Measurements from ENCODE around the gene FAM193A.

FAM193A gene

DNA sequence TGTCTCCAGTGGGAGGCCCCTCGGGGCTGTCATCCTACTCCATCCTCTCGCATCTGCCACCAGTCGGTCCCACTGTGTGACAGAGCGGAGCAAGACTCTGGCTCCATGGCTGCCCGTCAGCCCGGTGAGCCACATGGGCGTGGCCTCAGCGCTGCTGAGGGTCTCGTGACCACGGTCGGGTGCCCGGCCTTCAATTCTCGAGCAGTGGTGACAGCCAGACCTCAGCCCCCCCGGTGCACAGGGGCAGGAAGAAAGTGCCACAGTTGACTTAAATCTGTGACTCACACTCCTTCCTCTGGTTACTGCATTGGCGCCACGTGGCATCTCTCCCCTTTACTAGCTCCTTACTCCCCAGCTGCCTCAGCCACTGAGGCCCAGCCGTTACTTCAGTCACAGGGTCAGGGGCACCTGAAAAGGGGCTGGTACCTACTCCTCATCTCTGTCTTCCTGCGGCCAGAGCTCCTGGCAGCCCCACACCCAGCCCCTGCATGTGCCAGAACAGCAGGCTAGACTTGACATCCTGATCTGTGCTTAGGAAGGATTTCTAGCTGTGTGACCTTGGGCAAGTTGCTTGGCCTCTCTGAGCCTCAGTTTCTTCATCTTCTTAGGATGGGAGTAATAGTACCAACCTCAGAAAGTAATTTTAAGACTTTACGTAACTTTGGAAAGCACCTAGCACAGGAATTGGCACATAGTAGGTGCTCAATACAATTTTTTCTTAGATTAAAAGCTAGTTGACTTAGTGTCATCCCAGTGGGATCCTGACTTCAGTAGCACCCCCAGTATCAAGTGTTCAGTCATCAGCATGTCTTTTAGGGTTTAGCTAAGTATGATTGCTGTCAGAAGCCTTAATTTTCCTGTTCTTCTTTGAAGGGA is 153.6 kb downstream of the FAM193A start:
- Histone ChIP-seq H3K36me3 (ENCODE audit: insufficient read depth, low read length) (peaks cover 30% of the 10 kb centered on the region), H3K4me3 (ENCODE audit: low read depth, low read length) (no peak overlapping the region), H3K4me1 (ENCODE audit: control insufficient read depth, insufficient read depth, low read length, unreplicated experiment) (peaks cover 7% of the 10 kb centered on the region), H3K79me2 (ENCODE audit: control insufficient read depth, insufficient read depth, low read length, unreplicated experiment) (no peaks in the 10 kb centered on the region), H3K27ac (ENCODE audit: low read depth, low read length) (no peak overlapping the region), H3K27me3 (ENCODE audit: insufficient read depth, low read length) (no peaks in the 10 kb centered on the region), H2AFZ (ENCODE audit: low read length, unreplicated experiment) (no peak overlapping the region)

- H3K79me2 ChIP-seq (ENCODE audit: control insufficient read depth, insufficient read depth, low read length, unreplicated experiment): no peaks in the 10 kb centered on the region
- peaks cover 29% of the 10 kb centered on the region for H3K36me3 ChIP-seq (ENCODE audit: insufficient read depth, low read length)
- H3K27me3 ChIP-seq (ENCODE audit: insufficient read depth, low read length): no peaks in the 10 kb centered on the region
- H3K4me1 ChIP-seq (ENCODE audit: control insufficient read depth, insufficient read depth, low read length, unreplicated experiment): no peaks in the 10 kb centered on the region
- H3K4me3 ChIP-seq (ENCODE audit: low read depth, low read length): no peak overlapping the region
- H2AFZ ChIP-seq (ENCODE audit: low read length, unreplicated experiment): no peak overlapping the region
- no peak overlapping the region for H3K27ac ChIP-seq (ENCODE audit: low read depth, low read length)
Measured at GRCh38 chr4:2691313-2691712, 154.9 kb downstream of the FAM193A start.

DNA sequence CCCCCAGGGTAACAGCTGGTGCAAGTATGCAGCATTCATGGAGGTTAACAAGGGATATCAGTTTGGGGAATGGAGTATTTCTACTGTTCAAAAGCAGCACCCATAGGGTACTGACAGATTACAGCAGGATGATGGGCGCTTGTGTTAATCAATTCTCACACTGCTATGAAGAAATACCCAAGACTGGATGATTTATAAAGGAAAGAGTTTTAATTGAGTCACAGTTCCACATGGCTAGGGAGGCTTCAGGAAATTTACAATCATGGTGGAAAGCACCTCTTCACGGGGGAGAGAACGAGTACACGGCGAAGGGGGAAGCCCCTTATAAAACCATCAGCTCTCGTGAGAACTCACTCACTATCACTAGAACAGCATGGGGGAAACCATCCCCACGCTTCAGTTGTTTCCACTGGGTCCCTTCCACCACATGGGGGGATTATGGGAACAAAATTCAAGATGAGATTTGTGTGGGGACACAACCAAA is 155.5 kb downstream of the FAM193A start:
- peaks cover 27% of the 10 kb centered on the region for H3K36me3 ChIP-seq (ENCODE audit: insufficient read depth, low read length)

DNA sequence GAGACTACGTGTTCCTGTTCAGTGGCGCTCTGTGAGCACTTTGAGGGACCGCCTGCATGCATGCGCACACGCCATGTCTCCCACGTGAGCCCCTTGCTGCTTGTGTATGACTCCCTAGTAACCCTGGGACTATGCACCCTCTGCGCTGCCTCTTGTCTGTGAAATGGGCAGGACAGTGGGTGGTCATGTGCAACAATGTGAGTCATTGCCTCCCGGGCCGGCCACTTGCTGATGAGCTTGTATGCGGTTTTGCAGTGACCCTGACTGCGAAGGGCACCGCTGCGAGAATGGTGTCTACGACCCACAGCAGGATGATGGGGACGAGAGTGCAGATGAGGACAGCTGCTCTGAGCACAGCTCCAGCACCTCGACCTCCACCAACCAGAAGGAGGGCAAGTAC is 158.2 kb downstream of the FAM193A start:
- Histone ChIP-seq H3K4me3 (ENCODE audit: low read depth, low read length) (no peak overlapping the region), H3K27me3 (ENCODE audit: insufficient read depth, low read length) (no peaks in the 10 kb centered on the region), H3K79me2 (ENCODE audit: control insufficient read depth, insufficient read depth, low read length, unreplicated experiment) (no peaks in the 10 kb centered on the region), H2AFZ (ENCODE audit: low read length, unreplicated experiment) (no peak overlapping the region), H3K36me3 (ENCODE audit: insufficient read depth, low read length) (peaks cover 34% of the 10 kb centered on the region), H3K27ac (ENCODE audit: low read depth, low read length) (no peak overlapping the region), H3K4me1 (ENCODE audit: control insufficient read depth, insufficient read depth, low read length, unreplicated experiment) (no peaks in the 10 kb centered on the region)

More for the DNA sequence above, 155.5 kb downstream of the FAM193A start:
- no peak overlapping the region for H2AFZ ChIP-seq (ENCODE audit: low read length, unreplicated experiment)
- no peak overlapping the region for H3K4me3 ChIP-seq (ENCODE audit: low read depth, low read length)
- no peak overlapping the region for H3K27ac ChIP-seq (ENCODE audit: low read depth, low read length)
- H3K79me2 ChIP-seq (ENCODE audit: control insufficient read depth, insufficient read depth, low read length, unreplicated experiment): no peaks in the 10 kb centered on the region
- H3K4me1 ChIP-seq (ENCODE audit: control insufficient read depth, insufficient read depth, low read length, unreplicated experiment): no peaks in the 10 kb centered on the region
- H3K27me3 ChIP-seq (ENCODE audit: insufficient read depth, low read length): no peaks in the 10 kb centered on the region

DNA sequence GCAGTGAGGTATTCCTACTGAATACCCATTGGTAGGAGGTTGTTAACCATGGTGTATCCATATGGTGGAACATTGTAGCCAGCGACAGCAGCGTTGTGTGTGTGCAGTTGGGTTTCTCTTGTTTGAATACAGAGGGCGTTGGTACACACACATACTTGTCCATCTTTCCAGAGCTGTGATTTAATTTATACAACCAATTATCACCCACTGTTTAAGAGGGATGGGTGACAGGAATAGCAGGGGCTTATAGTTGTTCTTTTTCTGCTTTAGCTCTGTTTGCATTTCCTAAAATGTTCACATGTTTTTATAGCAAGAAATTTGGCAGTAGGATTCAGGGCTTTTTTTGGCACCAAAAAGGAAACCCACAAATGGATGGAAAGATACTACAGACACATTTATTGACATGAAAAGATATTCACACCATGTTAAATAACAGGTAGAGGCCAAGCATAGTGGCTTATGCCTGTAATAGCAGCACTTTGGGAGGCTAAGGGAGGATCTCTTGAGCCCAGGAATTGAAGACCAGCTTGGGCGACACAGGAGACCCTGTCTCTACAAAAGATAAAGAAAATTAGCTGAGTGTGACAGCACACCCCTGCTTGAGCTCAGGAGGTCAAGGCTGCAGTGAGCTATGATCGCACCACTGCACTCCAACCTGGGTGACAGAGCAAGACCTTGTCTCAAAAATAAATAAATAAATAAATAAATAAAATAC is 159.1 kb downstream of the FAM193A start:
- H2AFZ ChIP-seq (ENCODE audit: low read length, unreplicated experiment): no peak overlapping the region
- peaks cover 35% of the 10 kb centered on the region for H3K36me3 ChIP-seq (ENCODE audit: insufficient read depth, low read length)
- no peak overlapping the region for H3K4me3 ChIP-seq (ENCODE audit: low read depth, low read length)
- no peak overlapping the region for H3K27ac ChIP-seq (ENCODE audit: low read depth, low read length)
- no peaks in the 10 kb centered on the region for H3K4me1 ChIP-seq (ENCODE audit: control insufficient read depth, insufficient read depth, low read length, unreplicated experiment)
- no peaks in the 10 kb centered on the region for H3K79me2 ChIP-seq (ENCODE audit: control insufficient read depth, insufficient read depth, low read length, unreplicated experiment)
- H3K27me3 ChIP-seq (ENCODE audit: insufficient read depth, low read length): no peaks in the 10 kb centered on the region

DNA sequence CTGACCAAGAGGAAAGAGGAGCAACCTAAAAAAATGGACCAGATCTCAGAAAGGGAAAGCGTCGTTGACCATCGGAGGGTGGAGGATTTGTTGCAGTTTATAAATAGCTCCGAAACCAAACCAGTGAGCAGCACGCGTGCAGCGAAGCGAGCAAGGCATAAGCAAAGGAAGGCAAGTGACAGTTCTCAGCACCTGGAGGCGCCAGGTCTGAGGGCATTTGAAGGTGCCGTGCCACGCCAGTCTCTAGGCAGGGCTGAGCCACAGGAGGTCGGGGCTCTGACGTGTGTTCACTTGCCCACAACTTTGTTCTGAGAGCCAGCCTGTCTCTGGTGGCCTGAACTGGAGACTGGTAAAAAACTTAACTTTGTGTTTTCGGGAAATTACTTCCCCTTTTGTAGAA is 160.0 kb downstream of the FAM193A start:
- Histone ChIP-seq H3K36me3 (ENCODE audit: insufficient read depth, low read length) (peaks cover 32% of the 10 kb centered on the region), H3K27ac (ENCODE audit: low read depth, low read length) (no peak overlapping the region), H3K4me1 (ENCODE audit: control insufficient read depth, insufficient read depth, low read length, unreplicated experiment) (no peaks in the 10 kb centered on the region)

GRCh38 chr4:2697995-2698414 is 161.6 kb downstream of the FAM193A start:
- Histone ChIP-seq H3K27me3 (ENCODE audit: insufficient read depth, low read length) (no peaks in the 10 kb centered on the region), H3K79me2 (ENCODE audit: control insufficient read depth, insufficient read depth, low read length, unreplicated experiment) (no peaks in the 10 kb centered on the region), H3K4me1 (ENCODE audit: control insufficient read depth, insufficient read depth, low read length, unreplicated experiment) (no peaks in the 10 kb centered on the region), H3K36me3 (ENCODE audit: insufficient read depth, low read length) (peaks cover 32% of the 10 kb centered on the region), H3K4me3 (ENCODE audit: low read depth, low read length) (no peak overlapping the region), H3K27ac (ENCODE audit: low read depth, low read length) (no peak overlapping the region), H2AFZ (ENCODE audit: low read length, unreplicated experiment) (no peak overlapping the region)

More for the DNA sequence above, 160.0 kb downstream of the FAM193A start:
- Histone ChIP-seq H3K27me3 (ENCODE audit: insufficient read depth, low read length) (no peaks in the 10 kb centered on the region), H3K4me3 (ENCODE audit: low read depth, low read length) (no peak overlapping the region), H2AFZ (ENCODE audit: low read length, unreplicated experiment) (no peak overlapping the region), H3K79me2 (ENCODE audit: control insufficient read depth, insufficient read depth, low read length, unreplicated experiment) (no peaks in the 10 kb centered on the region)

DNA sequence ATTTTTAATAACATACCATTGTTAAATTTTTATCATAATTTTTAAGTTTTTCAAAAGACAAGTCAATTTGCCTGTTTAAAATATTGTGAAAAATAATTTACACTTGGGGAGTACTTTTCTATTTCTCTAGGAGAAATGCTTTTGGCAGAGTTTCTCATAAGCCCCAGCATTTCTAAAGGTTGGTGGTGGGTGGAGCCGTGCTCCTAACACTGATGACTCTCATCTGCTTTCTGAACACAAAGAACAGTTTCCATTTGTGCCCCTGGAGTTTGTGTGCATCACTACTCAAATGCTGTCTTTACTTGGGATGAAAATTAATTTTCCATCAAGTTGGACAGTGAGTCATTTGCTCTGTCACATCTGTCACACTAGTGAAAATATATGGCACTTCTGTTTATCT is 162.1 kb downstream of the FAM193A start:
- Histone ChIP-seq H2AFZ (ENCODE audit: low read length, unreplicated experiment) (no peak overlapping the region), H3K4me3 (ENCODE audit: low read depth, low read length) (no peak overlapping the region), H3K36me3 (ENCODE audit: insufficient read depth, low read length) (peaks cover 36% of the 10 kb centered on the region), H3K4me1 (ENCODE audit: control insufficient read depth, insufficient read depth, low read length, unreplicated experiment) (no peaks in the 10 kb centered on the region), H3K27ac (ENCODE audit: low read depth, low read length) (no peak overlapping the region), H3K79me2 (ENCODE audit: control insufficient read depth, insufficient read depth, low read length, unreplicated experiment) (no peaks in the 10 kb centered on the region), H3K27me3 (ENCODE audit: insufficient read depth, low read length) (no peaks in the 10 kb centered on the region)

DNA sequence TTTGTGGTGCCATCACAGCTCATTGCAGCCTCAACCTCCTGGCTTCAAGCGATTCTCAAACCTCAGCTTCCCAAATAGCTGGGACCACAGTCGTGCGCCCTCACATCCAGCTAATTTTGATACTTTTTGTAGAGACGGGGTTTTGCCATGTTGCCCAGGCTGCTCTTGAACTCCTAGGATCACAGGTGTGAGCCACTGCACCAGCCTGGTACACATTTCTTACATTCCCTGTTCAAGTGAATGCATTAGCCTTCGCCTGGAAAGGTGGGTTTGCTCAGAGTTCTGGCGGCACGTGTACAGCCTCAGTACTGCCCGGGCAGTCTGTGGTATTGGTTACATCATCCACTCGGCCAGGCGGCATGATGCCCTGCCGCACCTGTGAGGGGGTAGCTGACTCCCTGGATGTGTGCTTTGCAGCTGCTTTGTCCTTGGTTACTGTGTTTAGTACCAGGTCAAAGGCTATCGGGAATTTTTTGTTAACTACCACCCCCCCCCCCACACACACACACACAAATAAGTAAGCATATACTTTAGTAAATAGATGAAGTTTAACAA is 162.6 kb downstream of the FAM193A start:
- Histone ChIP-seq H3K79me2 (ENCODE audit: control insufficient read depth, insufficient read depth, low read length, unreplicated experiment) (no peaks in the 10 kb centered on the region), H3K4me3 (ENCODE audit: low read depth, low read length) (no peak overlapping the region), H3K27ac (ENCODE audit: low read depth, low read length) (no peak overlapping the region), H2AFZ (ENCODE audit: low read length, unreplicated experiment) (no peak overlapping the region), H3K27me3 (ENCODE audit: insufficient read depth, low read length) (no peaks in the 10 kb centered on the region), H3K4me1 (ENCODE audit: control insufficient read depth, insufficient read depth, low read length, unreplicated experiment) (no peaks in the 10 kb centered on the region), H3K36me3 (ENCODE audit: insufficient read depth, low read length) (peaks cover 36% of the 10 kb centered on the region)

- Histone ChIP-seq H3K36me3 (ENCODE audit: insufficient read depth, low read length) (peaks cover 36% of the 10 kb centered on the region), H3K4me3 (ENCODE audit: low read depth, low read length) (no peak overlapping the region), H2AFZ (ENCODE audit: low read length, unreplicated experiment) (no peak overlapping the region), H3K27ac (ENCODE audit: low read depth, low read length) (no peak overlapping the region), H3K27me3 (ENCODE audit: insufficient read depth, low read length) (no peaks in the 10 kb centered on the region), H3K79me2 (ENCODE audit: control insufficient read depth, insufficient read depth, low read length, unreplicated experiment) (no peaks in the 10 kb centered on the region), H3K4me1 (ENCODE audit: control insufficient read depth, insufficient read depth, low read length, unreplicated experiment) (no peaks in the 10 kb centered on the region)
Measured at GRCh38 chr4:2699534-2699933, 163.1 kb downstream of the FAM193A start.

All from ACC112 (cell line).